Mammary epithelial cell (primary cell): Measurements from ENCODE around the gene ERBB2.

ENCODE experiments used
- EZH2 ChIP-seq: IDR thresholded peaks from 2 replicates; pipeline ENCODE4 v1.6.1; 2012; ENCODE audit warnings: low read length, inconsistent platforms, borderline replicate concordance
- TF ChIP-seq, protein P1 (sequence below), 2 donors: IDR thresholded peaks in 1 of 2; conservative IDR thresholded peaks in 1 of 2; 2 replicates each; pipeline ENCODE4 v1.5.1; 2011 to 2012; ENCODE audit warnings: inconsistent platforms in 2 of 2, low read length in 2 of 2, mild to moderate bottlenecking in 2 of 2, control low read depth in 1 of 2, low read depth in 1 of 2; ENCODE audit not compliant: insufficient read depth in 1 of 2; ENCODE audit errors: extremely low read depth in 1 of 2

DNA sequence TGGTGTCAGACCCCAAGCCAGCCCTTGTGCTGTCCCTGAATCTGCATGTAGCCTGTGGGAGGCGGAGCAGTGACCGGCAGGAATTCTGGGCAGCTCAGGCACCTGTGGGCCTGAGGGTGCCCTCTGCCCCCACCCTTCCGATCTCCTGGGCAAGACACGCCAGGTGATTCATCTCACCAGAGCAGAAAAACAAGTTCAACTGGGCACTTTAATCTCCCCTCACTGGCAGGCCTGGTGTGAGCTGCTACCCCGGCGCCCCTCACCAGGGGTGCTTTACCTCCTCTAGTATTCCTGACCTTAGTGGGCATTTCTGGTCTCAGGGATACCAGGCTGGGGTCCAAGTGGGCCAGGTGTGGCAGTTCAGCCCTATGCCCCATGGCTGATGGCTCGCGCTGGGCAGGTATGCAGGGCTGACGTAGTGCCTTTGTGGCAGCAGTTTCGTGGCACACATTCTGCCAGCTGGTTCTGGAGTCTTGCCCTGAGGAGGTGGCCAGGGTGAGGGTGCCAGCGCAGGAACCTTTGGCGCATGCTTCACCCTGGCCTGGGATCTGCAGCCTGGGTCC lies 6.0 kb downstream of the ERBB2 start:
- TF ChIP-seq, protein P1, sequence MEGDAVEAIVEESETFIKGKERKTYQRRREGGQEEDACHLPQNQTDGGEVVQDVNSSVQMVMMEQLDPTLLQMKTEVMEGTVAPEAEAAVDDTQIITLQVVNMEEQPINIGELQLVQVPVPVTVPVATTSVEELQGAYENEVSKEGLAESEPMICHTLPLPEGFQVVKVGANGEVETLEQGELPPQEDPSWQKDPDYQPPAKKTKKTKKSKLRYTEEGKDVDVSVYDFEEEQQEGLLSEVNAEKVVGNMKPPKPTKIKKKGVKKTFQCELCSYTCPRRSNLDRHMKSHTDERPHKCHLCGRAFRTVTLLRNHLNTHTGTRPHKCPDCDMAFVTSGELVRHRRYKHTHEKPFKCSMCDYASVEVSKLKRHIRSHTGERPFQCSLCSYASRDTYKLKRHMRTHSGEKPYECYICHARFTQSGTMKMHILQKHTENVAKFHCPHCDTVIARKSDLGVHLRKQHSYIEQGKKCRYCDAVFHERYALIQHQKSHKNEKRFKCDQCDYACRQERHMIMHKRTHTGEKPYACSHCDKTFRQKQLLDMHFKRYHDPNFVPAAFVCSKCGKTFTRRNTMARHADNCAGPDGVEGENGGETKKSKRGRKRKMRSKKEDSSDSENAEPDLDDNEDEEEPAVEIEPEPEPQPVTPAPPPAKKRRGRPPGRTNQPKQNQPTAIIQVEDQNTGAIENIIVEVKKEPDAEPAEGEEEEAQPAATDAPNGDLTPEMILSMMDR (conservative IDR thresholded peaks at IDR 0.05 in 1 of 2, IDR thresholded peaks at IDR 0.05 in 1 of 2; ENCODE audit: extremely low read depth in 1 of 2, insufficient read depth in 1 of 2, low read depth in 1 of 2, low read length in 2 of 2): no peak
- TF ChIP-seq EZH2: no peak
